ENCODE results near the gene PIEZO2. TPM values are rescaled to one million over a fixed set of nuclear protein-coding genes. Genes with fewer than 3 reads are reported as not detected.

Gene PIEZO2
- total RNA-seq, 2 experiments from 2014 or later, result not detected

- no peak overlapping the region for H3K4me3 Mint-ChIP-seq
- no peaks in the 10 kb centered on the region for H3K4me1 ChIP-seq (ENCODE audit: insufficient read depth, low read length)
- DNase-seq, result no peak
- no peaks in the 10 kb centered on the region for H3K36me3 ChIP-seq (ENCODE audit: insufficient read depth, low read length)
- peaks cover 4% of the 10 kb centered on the region for H3K27me3 Mint-ChIP-seq
- no peak overlapping the region for H3K27ac Mint-ChIP-seq
- intact Hi-C loops (cut with DNase I, micrococcal nuclease), result no loop called here
- CTCF ChIA-PET, result no interaction called here
- H3K9me3 Mint-ChIP-seq, result no peaks in the 10 kb centered on the region
- no peak for ATAC-seq (ENCODE audit: poor library complexity)
- no peak for TF ChIP-seq CTCF (IDR thresholded peaks at IDR 0.05)
- no peaks in the 10 kb centered on the region for H3K4me1 Mint-ChIP-seq (ENCODE audit: low read depth)
- no peaks in the 10 kb centered on the region for H3K27me3 ChIP-seq (ENCODE audit: control insufficient read depth in 1 of 2, insufficient read depth in 2 of 2, low read length in 2 of 2)
- no peak overlapping the region for H3K27ac ChIP-seq (ENCODE audit: low read depth in 1 of 2, low read length in 2 of 2)
- POLR2A ChIA-PET, result no interaction called here
- no peak overlapping the region for H3K4me3 ChIP-seq (ENCODE audit: low read length)
- peaks cover 0 to 16% of the 10 kb centered on the region in 2 experiments for H3K9me3 ChIP-seq (ENCODE audit: control insufficient read depth in 1 of 2, insufficient read depth in 1 of 2, low read length in 2 of 2)
- H3K36me3 Mint-ChIP-seq (ENCODE audit: low read depth), result no peaks in the 10 kb centered on the region
Measured at GRCh38 chr18:11113046-11113548, 36.3 kb downstream of the PIEZO2 start.

DNA sequence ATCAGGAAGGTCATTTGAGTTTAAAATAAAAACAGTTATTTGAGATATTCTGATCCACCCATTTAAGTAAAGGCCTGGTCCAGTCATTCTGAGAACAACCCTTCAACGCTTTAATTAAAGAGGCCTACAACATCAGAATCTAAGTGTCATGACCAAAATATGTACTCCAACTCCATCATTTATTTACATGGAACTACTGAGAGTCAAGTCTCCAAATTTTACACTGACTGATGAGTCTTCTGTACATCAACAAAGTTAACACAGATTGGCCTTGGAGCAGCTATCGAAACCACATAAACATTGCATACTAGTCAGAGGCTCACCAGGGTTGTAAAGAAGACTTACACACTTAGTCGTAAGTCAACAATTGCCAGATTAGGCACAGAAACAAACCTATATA is 37.1 kb downstream of the PIEZO2 start:
- Histone ChIP-seq H3K9me3 (ENCODE audit: control insufficient read depth in 1 of 2, insufficient read depth in 1 of 2, low read length in 2 of 2) (peaks cover 0 to 16% of the 10 kb centered on the region in 2 experiments), H3K27ac (ENCODE audit: low read depth in 1 of 2, low read length in 2 of 2) (no peak overlapping the region), H3K27me3 (ENCODE audit: control insufficient read depth in 1 of 2, insufficient read depth in 2 of 2, low read length in 2 of 2) (no peaks in the 10 kb centered on the region), H3K36me3 (ENCODE audit: insufficient read depth, low read length) (no peaks in the 10 kb centered on the region), H3K4me3 (ENCODE audit: low read length) (no peak overlapping the region), H3K4me1 (ENCODE audit: insufficient read depth, low read length) (no peaks in the 10 kb centered on the region)
- H3K36me3 Mint-ChIP-seq (ENCODE audit: low read depth), result no peaks in the 10 kb centered on the region
- CTCF ChIA-PET, result no interaction called here
- H3K4me3 Mint-ChIP-seq, result no peak overlapping the region
- TF ChIP-seq CTCF (IDR thresholded peaks at IDR 0.05), result no peak
- no peak overlapping the region for H3K27ac Mint-ChIP-seq
- ATAC-seq (ENCODE audit: poor library complexity), result no peak
- H3K27me3 Mint-ChIP-seq, result peaks cover 4% of the 10 kb centered on the region
- no peaks in the 10 kb centered on the region for H3K9me3 Mint-ChIP-seq
- intact Hi-C loops (cut with DNase I, micrococcal nuclease), result no loop called here
- no peaks in the 10 kb centered on the region for H3K4me1 Mint-ChIP-seq (ENCODE audit: low read depth)
- POLR2A ChIA-PET, result no interaction called here
- no peak for DNase-seq

DNA sequence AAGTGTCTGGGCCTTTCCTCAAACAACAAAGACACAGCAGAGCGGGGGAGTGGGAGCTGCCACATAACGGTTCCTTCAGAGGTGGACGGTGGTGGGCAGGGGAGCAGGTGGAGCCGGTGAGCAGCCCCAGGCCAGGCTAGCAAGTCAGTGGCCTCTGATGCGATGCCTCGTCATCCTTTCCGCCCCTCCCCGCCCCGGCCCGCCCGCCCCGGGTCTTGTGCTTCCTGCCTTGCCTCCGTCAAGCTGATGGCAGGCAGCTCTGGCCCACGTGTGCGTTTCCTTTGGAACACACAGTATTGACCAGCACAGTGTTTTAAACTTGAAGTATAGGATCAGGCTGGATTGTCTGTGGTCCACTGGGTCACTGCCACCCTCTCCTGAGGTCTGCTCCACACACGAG is 38.9 kb downstream of the PIEZO2 start:
- ATAC-seq (ENCODE audit: poor library complexity) (no peak), DNase-seq (no peak)
- peaks cover 4% of the 10 kb centered on the region for H3K27me3 Mint-ChIP-seq
- Histone ChIP-seq H3K4me1 (ENCODE audit: insufficient read depth, low read length) (no peaks in the 10 kb centered on the region), H3K9me3 (ENCODE audit: control insufficient read depth in 1 of 2, insufficient read depth in 1 of 2, low read length in 2 of 2) (peaks cover 0 to 11% of the 10 kb centered on the region in 2 experiments), H3K27ac (ENCODE audit: low read depth in 1 of 2, low read length in 2 of 2) (no peak overlapping the region), H3K4me3 (ENCODE audit: low read length) (no peak overlapping the region), H3K27me3 (ENCODE audit: control insufficient read depth in 1 of 2, insufficient read depth in 2 of 2, low read length in 2 of 2) (no peaks in the 10 kb centered on the region), H3K36me3 (ENCODE audit: insufficient read depth, low read length) (no peaks in the 10 kb centered on the region)
- no peak overlapping the region for H3K4me3 Mint-ChIP-seq
- ChIA-PET CTCF (no interaction called here), POLR2A (no interaction called here)
- intact Hi-C loops (cut with DNase I, micrococcal nuclease), result no loop called here
- H3K36me3 Mint-ChIP-seq (ENCODE audit: low read depth), result no peaks in the 10 kb centered on the region
- no peaks in the 10 kb centered on the region for H3K9me3 Mint-ChIP-seq
- TF ChIP-seq CTCF (IDR thresholded peaks at IDR 0.05), result no peak
- no peaks in the 10 kb centered on the region for H3K4me1 Mint-ChIP-seq (ENCODE audit: low read depth)
- H3K27ac Mint-ChIP-seq, result no peak overlapping the region

Data from CD4-positive, alpha-beta T cell (primary cell).